HG03159 (cell line): ENCODE measurements around the gene DHRS4L2.

ENCODE experiments used
- ATAC-seq: cut with Tn5 transposase; IDR thresholded peaks from one replicate; pipeline ENCODE4 v1.9.1; 2021; ENCODE audit warnings: mild to moderate bottlenecking, moderate library complexity; ENCODE audit not compliant: unreplicated experiment

DHRS4L2 gene

GRCh38 chr14:24051789-24052655 lies 63.3 kb downstream of the DHRS4L2 start, which contains the start of gene CARMIL3:
Gene CARMIL3, plus strand, starts transcription at chr14:24052009. Its CDS starts 145 bp downstream, at chr14:24052154.
- ATAC-seq: peak; percentile 66

GRCh38 chr14:24052656-24053547 lies 64.2 kb downstream of the DHRS4L2 start:
- ATAC-seq: no peak

GRCh38 chr14:24053548-24054323 lies 65.0 kb downstream of the DHRS4L2 start:
- no peak for ATAC-seq

GRCh38 chr14:24054324-24054641 lies 65.6 kb downstream of the DHRS4L2 start:
- no peak for ATAC-seq

GRCh38 chr14:24054646-24055045 lies 65.9 kb downstream of the DHRS4L2 start:
- no peak for ATAC-seq
